GM20000 (cell line): Measurements from ENCODE around the gene LIPF.

Source experiments
- DNase-seq: peaks from one replicate; pipeline ENCODE4 v3.0.0; 2012; ENCODE audit warnings: low spot score
- CTCF ChIP-seq: IDR thresholded peaks from 2 replicates; pipeline ENCODE4 v1.5.1; 2012; ENCODE audit warnings: mild to moderate bottlenecking, control low read depth; ENCODE audit errors: extremely low read depth, missing control alignments

LIPF gene

DNA sequence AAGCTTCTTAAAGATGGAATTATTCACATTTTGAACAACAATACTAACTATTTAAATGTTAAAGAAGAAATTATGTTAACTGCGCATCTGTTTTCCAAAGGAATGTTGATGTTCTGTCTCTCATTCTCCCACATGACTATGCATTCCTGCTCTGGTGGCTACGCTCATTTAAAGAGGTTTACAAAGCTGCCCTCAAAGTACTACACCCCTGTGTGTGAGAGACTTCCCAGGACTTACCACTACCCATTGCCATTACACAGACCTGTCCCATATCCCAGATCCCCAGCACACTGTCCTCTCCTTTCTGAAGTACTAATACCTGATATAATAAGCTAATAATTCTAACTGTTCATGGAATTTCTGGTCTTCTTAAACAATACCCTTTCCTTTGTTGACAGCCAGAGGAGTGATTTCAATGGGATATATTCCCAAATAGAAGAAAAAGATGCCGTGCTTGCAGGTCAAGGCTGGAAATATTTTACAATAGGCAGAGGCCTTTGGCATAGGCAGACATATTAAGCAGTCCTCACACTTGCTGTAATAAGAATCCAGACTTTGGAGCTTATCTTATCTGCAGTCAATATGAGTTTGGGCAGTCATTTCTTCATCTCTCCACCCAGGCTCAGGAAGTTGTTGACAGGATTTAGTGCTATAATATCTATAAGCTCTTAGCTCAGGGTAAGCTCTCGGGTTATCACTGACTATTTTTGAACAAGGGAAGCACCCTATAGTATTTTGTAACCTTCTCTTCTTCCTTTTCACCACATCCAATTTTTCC is 12.2 kb downstream of the LIPF start:
- DNase-seq, result no peak

GRCh38 chr10:88680958-88681357 is 16.7 kb downstream of the LIPF start:
- TF ChIP-seq CTCF, result no peak
- no peak for DNase-seq

More for the DNA sequence above, 12.2 kb downstream of the LIPF start:
- TF ChIP-seq CTCF, result no peak

DNA sequence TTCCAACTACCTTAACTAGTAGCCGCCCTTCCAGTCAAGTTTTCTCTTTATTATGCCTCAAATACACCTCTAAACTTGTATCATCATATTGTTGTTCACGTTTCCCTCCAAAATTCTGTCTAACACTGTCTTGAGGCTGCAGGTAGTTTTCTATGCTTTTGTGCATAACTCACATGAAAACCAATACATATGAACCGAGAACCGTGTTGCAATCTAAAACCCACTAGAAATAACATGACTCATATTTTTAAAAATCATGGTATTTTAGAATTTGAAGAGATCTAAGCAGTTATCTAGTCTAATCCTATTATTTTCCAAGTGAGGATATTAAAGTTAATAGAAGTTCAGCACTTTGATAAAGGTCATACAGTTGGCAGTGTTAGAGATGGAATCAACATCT is 18.2 kb downstream of the LIPF start:
- TF ChIP-seq CTCF, result no peak
- DNase-seq, result no peak

DNA sequence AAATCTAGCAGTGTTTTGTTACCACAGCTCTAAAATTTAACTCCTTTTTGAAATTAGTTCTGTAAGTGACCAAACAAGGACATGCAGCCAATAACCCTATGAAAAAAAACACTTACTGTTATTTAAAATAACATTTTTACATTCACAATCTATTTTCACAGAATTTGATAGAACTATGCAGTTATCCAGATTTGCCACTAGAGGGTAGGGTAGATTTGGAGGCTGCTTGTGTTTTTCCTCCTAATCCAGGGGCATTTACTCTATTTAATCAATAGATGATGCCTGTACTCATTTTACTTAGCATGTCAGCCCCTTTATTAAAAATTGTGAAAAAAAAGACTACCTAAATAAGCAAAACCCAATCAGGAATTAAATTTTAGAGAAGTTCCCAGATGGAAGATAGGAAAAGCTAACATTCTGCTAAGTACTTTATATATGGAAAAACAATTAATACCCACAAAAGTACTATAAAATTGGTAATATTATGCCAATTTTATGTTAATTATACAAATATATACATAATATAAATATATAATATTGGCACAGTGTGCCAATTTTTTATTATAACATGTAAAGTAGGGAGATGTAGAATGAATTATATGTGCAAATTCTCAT is 23.7 kb downstream of the LIPF start:
- peak; percentile 53 for TF ChIP-seq CTCF
- peak; percentile 45 for DNase-seq

DNA sequence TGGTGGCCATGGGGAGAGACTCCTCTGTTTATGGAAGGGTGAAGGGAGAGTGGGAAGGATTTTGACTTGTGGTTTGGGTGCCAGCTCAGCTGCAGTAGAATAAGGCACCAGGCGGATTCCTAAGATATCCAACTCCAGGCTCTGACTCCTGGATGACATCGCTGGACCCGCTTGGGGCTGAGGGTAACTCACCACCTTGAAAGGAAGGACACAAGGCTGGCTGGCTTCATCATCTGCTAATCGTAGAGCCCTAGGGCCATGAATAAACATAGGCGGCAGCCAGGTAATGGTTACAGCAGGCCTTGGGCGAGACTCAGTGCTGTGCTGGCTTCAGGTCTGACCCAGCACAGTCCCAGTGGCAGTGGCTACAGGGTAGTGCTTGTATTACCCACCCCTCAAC is 25.1 kb downstream of the LIPF start:
- no peak for TF ChIP-seq CTCF
- DNase-seq, result no peak

DNA sequence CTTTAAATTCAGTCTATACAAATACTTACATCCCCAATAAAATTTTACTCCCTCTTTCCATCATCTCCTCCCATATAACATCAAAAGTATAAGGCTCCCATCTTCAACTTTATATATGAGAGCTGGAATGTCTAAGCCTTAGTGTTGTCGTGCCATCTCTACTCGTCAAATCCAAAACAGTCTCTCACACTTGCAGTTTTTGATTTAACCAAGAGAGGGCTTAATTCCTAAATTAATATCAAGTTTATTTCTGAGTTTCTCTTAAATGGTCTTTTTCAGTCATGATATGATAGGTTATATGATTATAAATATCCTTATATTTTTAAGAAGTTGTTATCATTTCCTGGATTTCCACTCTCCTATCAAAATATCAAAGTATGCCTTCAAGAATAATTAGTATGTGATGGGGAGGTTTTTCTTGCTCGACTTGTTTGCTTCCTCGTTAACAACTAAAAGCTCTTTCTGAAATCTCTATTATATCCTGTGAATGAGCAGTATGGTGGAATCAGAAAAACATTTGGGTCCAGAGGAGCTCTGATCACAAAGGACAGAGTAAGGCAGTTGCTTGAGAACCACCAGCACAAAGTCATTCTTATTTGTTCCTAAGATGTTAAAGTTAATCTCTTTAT is 29.3 kb downstream of the LIPF start:
- no peak for DNase-seq
- TF ChIP-seq CTCF, result no peak
